GM15510 (cell line): Measurements from ENCODE around the gene NXPE3.

Experiments used
- POLR2A ChIP-seq: IDR thresholded peaks from 3 replicates; pipeline ENCODE4 v1.6.1; 2011; ENCODE audit warnings: borderline replicate concordance; ENCODE audit not compliant: insufficient read length; ENCODE audit errors: extremely low read depth

The NXPE3 gene

DNA sequence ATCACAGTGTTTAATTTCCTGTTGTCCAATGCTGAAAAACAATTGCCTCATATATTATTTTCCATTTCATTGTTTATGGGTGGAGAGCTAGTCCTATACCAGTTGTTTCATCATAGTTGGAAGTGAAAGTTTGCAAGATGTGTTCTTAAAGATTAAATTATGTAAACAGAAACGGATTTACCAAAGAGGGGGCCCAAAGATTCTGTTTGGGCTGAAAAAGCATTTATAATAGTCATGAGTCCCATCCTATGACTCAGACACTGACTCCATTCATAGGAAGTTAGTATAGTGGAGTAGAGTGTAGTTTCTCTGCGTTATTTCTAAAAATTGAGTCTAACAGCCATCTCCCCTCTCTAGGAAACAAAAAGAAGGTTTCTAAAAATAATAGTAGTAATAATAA is 94.6 kb downstream of the NXPE3 start:
- TF ChIP-seq POLR2A: no peak

DNA sequence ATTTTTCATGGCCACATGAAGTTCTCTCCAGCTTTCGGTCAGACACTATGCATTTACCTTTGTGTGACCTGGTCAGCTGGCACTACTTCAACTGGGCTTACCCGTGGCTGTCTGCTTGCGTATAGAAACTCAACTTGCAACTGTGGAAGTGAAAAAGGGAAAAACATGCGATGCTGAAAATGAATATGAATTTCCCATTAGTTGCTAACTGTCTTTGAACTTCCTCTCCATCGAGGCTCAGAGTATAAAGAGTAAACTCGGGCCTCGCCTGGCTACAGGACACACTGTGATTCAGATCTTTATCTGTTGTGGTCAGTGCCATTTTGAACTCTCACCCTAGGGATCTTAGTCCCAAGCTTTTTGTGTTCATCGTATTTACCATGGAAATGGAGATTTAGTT is 97.1 kb downstream of the NXPE3 start:
- TF ChIP-seq POLR2A: no peak
